HG02610 (cell line): ENCODE data around the gene SLC25A11.

Experiments
- ATAC-seq: cut with Tn5 transposase; IDR thresholded peaks from one replicate; pipeline ENCODE4 v1.9.1; 2021; ENCODE audit warnings: mild to moderate bottlenecking, moderate library complexity; ENCODE audit not compliant: unreplicated experiment

The SLC25A11 gene

GRCh38 chr17:4966844-4967538 lies 27.1 kb upstream of the SLC25A11 start:
- ATAC-seq, result peak; percentile 76

- ATAC-seq, result no peak
Measured at GRCh38 chr17:4965311-4965986, 25.6 kb upstream of the SLC25A11 start.

- ATAC-seq, result no peak
Measured at GRCh38 chr17:4960279-4960922, 20.6 kb upstream of the SLC25A11 start.

GRCh38 chr17:4959261-4959965 lies 19.6 kb upstream of the SLC25A11 start:
- no peak for ATAC-seq

- no peak for ATAC-seq
Measured at GRCh38 chr17:4958102-4958501, 18.3 kb upstream of the SLC25A11 start.

- ATAC-seq, result no peak
Measured at GRCh38 chr17:4956493-4957061, 16.7 kb upstream of the SLC25A11 start.

- ATAC-seq, result no peak
Measured at GRCh38 chr17:4955091-4955490, 15.2 kb upstream of the SLC25A11 start.

- ATAC-seq, result no peak
Measured at GRCh38 chr17:4953451-4953961, 13.7 kb upstream of the SLC25A11 start.

GRCh38 chr17:4951486-4951885 lies 11.6 kb upstream of the SLC25A11 start:
- no peak for ATAC-seq

- no peak for ATAC-seq
Measured at GRCh38 chr17:4950746-4951204, 10.9 kb upstream of the SLC25A11 start, which contains the start of gene ENO3. Gene ENO3 (plus strand): TSS chr17:4951119. CDS start chr17:4951830, 711 bp downstream.

GRCh38 chr17:4950075-4950745 lies 10.4 kb upstream of the SLC25A11 start:
- no peak for ATAC-seq

- ATAC-seq, result peak; percentile 24
Measured at GRCh38 chr17:4949321-4950074, 9.7 kb upstream of the SLC25A11 start.

- peak; percentile 26 for ATAC-seq
Measured at GRCh38 chr17:4948931-4949320, 9.1 kb upstream of the SLC25A11 start.

GRCh38 chr17:4948166-4948930 lies 8.5 kb upstream of the SLC25A11 start, which contains the start of gene PFN1:
Gene PFN1 (minus strand): TSS chr17:4948530. CDS start chr17:4948394, 136 bp downstream.
- ATAC-seq, result no peak

- ATAC-seq, result no peak
Measured at GRCh38 chr17:4947411-4948165, 7.7 kb upstream of the SLC25A11 start.

- no peak for ATAC-seq
Measured at GRCh38 chr17:4947010-4947410, 7.2 kb upstream of the SLC25A11 start.

GRCh38 chr17:4946312-4946976 lies 6.6 kb upstream of the SLC25A11 start:
- ATAC-seq, result no peak
